Measurements from ENCODE around the gene SEC16A.

Gene SEC16A

DNA sequence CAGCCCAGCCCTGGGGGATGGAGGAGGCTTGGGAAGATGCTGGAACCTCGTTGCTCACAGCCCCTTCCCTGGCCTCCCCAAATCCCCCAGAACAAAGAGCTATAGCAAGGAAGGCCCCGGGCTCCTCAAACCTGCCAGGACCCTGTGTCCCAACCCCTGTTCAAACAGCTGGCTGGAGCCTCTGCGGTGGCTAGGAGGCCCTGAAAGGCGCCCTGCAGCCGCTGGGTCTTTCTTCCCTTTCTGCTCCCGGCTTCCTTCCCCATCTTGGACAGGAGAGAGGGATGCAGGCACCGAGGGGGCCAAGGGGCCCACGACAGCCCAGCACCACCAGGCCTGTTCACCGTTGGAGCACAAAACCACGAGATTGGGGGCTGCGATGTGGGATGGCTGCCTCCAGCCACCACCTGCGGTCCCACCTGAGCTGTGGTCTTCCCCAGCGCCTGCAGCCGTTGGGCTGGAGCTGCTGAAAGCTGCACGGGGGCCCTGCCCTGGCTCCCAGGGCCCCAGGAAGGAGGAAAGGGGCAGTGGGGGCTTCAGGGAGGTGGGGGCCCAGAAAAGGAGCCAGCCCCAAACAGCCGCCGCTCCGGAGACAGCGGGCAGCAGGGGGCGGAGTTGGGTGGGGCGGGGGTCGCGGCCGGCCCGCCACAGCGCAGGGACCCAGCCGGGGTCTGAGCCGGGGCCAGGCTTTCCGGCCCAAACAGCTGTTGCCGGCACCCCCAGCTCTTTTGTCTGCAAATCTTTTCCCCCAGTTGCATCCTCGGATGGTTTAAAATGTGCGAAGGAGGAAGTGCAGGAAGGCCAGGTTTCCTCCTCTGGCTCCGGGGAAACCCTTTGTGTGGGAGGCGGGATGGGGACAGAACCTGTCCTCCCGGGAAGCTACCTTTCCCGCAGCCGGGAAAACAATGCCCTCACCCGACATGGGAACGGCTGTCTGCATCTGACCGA, 46.9 kb upstream of the SEC16A start:
- H3K36me3 ChIP-seq = peaks cover 6% of the 10 kb centered on the region; the same call in 1 of the 2 replicates
- TF ChIP-seq, protein P1, sequence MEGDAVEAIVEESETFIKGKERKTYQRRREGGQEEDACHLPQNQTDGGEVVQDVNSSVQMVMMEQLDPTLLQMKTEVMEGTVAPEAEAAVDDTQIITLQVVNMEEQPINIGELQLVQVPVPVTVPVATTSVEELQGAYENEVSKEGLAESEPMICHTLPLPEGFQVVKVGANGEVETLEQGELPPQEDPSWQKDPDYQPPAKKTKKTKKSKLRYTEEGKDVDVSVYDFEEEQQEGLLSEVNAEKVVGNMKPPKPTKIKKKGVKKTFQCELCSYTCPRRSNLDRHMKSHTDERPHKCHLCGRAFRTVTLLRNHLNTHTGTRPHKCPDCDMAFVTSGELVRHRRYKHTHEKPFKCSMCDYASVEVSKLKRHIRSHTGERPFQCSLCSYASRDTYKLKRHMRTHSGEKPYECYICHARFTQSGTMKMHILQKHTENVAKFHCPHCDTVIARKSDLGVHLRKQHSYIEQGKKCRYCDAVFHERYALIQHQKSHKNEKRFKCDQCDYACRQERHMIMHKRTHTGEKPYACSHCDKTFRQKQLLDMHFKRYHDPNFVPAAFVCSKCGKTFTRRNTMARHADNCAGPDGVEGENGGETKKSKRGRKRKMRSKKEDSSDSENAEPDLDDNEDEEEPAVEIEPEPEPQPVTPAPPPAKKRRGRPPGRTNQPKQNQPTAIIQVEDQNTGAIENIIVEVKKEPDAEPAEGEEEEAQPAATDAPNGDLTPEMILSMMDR (IDR thresholded peaks at IDR 0.05; ENCODE audit: low read depth, low read length) = no peak
- DNase-seq = no peak
- H3K4me3 ChIP-seq (ENCODE audit: low read depth, low read length) = no peak overlapping the region
- peak overlapping the region; percentile 88 for H3K27ac ChIP-seq
- H3K27me3 ChIP-seq (ENCODE audit: insufficient read depth, low read depth, severe bottlenecking) = no peaks in the 10 kb centered on the region
- H3K9me3 ChIP-seq (ENCODE audit: severe bottlenecking) = no peaks in the 10 kb centered on the region

DNA sequence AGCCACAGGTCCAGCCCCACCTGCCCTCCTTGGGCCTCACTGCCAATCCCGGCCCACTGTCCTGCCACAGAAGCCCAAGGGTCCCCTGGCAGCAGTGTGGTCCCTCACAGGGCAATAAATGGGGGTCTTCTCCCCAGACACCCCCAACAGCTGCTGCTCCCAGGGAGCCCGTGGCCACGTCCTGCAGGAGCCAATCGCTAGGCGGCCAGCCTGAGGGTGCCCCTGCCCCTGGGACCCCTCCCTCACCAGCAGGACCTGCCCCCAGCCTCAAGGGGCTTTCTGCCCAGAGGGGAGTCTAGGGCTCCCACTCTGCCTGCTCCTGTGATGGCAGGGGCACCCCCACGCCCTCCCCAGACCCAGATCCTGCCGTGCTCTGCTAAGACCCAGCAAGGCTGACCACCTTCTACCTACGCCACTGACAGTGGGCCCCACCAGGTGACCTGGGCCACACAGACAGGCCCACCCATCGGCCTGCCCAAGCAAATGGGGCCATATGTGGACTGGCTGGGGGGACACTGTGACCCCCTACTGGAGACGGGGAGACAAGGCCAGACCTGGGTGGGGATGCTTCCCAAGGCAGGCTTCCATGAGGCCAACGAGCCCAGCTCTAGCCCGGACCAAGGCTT, 46.0 kb upstream of the SEC16A start:
- Histone ChIP-seq H3K4me3 (ENCODE audit: low read depth, low read length) (no peak overlapping the region), H3K36me3 (peaks cover 5% of the 10 kb centered on the region; the same call in 1 of the 2 replicates), H3K9me3 (ENCODE audit: severe bottlenecking) (no peaks in the 10 kb centered on the region), H3K27ac (peak overlapping the region; percentile 88), H3K27me3 (ENCODE audit: insufficient read depth, low read depth, severe bottlenecking) (no peaks in the 10 kb centered on the region)
- TF ChIP-seq, protein P1 (IDR thresholded peaks at IDR 0.05; ENCODE audit: low read depth, low read length) = 0 out of 2 replicates have a peak, but pooled peaks have one; percentile 9
- DNase-seq = no peak

DNA sequence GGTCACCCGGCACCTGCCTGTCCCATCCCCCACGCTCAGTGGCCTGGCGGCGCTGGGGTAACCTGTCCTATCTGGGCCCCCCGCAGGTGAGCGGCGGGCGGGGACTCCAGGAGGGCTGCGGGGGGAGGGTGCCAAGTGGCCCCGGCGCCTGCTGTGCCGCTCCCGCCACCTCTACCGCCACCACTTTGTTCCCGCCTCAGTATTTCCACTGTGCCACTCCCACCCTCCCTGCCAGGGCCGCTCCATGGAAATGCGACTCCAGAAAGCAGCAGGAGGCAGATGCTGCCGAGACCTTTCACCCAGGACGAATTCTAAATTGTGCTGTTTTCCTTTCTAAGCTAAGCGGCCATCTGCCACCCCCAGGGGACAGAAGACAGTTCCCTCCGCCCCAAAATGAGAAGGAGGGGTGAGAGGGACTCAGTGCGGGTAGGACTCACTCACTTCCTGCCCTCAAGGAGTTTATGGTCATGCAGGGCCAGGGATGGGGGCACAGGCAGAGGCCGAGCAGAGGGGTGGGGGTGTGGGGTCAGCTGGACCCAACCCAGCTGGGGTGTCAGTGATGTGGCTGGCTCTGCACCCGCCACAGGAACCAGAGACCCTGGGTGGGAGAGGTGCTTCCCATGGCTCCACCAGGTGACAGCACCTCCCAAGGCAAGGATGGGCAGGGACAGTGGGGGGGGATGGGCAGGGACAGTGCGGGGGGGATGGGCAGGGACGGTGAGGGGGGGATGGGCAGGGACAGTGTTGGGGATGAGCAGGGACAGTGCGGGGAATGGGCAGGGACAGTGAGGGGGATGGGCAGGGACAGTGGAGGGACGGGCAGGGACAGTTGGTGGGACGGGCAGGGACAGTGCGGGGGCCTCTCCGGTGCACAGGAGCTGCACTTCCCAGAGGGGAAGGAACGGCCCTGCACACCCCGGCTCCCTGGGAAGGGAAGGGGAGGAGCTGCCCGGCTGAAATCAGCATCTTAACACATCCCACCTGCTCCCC, 45.2 kb upstream of the SEC16A start:
- peak; percentile 91 for DNase-seq
- Histone ChIP-seq H3K9me3 (ENCODE audit: severe bottlenecking) (no peaks in the 10 kb centered on the region), H3K4me3 (ENCODE audit: low read depth, low read length) (peak overlapping the region; percentile 12), H3K27me3 (ENCODE audit: insufficient read depth, low read depth, severe bottlenecking) (no peaks in the 10 kb centered on the region), H3K27ac (peak overlapping the region; percentile 88), H3K36me3 (peaks cover 8% of the 10 kb centered on the region)
- TF ChIP-seq, protein P1 (IDR thresholded peaks at IDR 0.05; ENCODE audit: low read depth, low read length) = peak; percentile 33; the same call in 1 of the 2 replicates

DNA sequence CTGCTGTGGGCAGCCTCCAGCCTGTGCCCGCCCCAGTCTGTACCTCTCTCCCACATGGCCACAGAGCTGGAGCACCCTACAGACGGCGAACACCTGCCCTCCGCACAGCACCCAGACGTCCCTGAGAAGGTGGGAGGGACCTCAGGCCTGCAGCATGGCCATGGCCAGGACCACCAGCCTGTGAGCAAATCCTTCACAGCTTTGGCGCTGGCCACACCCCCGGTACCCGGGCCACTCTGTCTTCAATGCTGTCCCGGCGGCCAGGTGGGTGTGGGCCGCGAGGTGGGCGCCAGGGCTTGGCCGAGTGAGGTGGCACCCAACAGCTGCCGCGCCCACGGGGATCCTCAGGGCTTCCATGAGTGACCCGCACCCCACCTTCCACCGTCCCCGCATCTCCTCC, 44.3 kb upstream of the SEC16A start:
- Histone ChIP-seq H3K27ac (peak overlapping the region; percentile 88), H3K27me3 (ENCODE audit: insufficient read depth, low read depth, severe bottlenecking) (no peaks in the 10 kb centered on the region), H3K4me3 (ENCODE audit: low read depth, low read length) (peak overlapping the region; percentile 12), H3K9me3 (ENCODE audit: severe bottlenecking) (no peaks in the 10 kb centered on the region), H3K36me3 (peaks cover 17% of the 10 kb centered on the region)
- DNase-seq = peak; percentile 62
- TF ChIP-seq, protein P1 (IDR thresholded peaks at IDR 0.05; ENCODE audit: low read depth, low read length) = no peak

DNA sequence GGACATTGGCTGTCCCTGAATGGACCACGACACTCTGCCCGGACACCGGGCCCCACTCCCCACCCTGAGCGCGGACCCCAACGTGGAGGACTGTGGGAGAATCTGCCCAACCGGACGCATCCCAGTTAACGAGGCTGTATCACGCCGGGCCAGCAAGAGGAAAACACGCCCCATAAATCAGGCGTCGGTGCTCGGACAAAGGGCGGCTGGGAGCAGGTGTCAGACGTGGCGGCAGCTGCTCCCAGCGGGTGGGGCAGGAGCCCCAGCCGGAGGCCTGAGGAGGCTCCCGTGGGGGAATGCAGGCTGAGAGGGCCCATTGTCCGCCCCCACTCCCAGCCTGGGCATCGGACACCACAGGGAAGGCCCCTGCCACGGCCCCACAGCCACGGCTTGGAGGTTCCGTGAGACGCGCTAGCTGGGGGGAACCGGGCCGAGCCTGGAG, 43.8 kb upstream of the SEC16A start:
- TF ChIP-seq, protein P1 (IDR thresholded peaks at IDR 0.05; ENCODE audit: low read depth, low read length) = no peak
- Histone ChIP-seq H3K27ac (peak overlapping the region; percentile 88), H3K9me3 (ENCODE audit: severe bottlenecking) (no peaks in the 10 kb centered on the region), H3K4me3 (ENCODE audit: low read depth, low read length) (peak overlapping the region; percentile 16; the same call in 1 of the 2 replicates), H3K36me3 (peaks cover 18% of the 10 kb centered on the region), H3K27me3 (ENCODE audit: insufficient read depth, low read depth, severe bottlenecking) (no peaks in the 10 kb centered on the region)
- DNase-seq = peak; percentile 82

All from WERI-Rb-1 (cell line).